22Rv1 (cell line): ENCODE results near the gene RPAIN.

Experiments used
- H3K27ac ChIP-seq: fragments of 450-650 bp; 2 replicates; pipeline ENCODE4 v1.5.1; 2017
- CTCF ChIP-seq: fragments of 450-650 bp; IDR thresholded peaks from 2 replicates; pipeline ENCODE4 v1.5.1; 2017; ENCODE audit warnings: mild to moderate bottlenecking
- ZFX ChIP-seq: fragments of 450-650 bp; IDR thresholded peaks from 2 replicates; pipeline ENCODE4 v1.6.1; 2017; ENCODE audit warnings: antibody characterized with exemption, borderline replicate concordance

The RPAIN gene

GRCh38 chr17:5419959-5420653 is at the start of gene RPAIN:
RPAIN (plus strand) TSS chr17:5420182; CDS start chr17:5420211, 29 bp downstream.
- TF ChIP-seq CTCF (no peak), ZFX (no peak)
- peak within 1 kb of the TSS; percentile 94 for H3K27ac ChIP-seq

GRCh38 chr17:5370411-5370810 is 49.6 kb upstream of the RPAIN start:
- TF ChIP-seq CTCF (no peak), ZFX (no peak)
- H3K27ac ChIP-seq = no peak overlapping the region

GRCh38 chr17:5373112-5373511 is 46.9 kb upstream of the RPAIN start:
- no peak for TF ChIP-seq ZFX
- no peak for TF ChIP-seq CTCF

GRCh38 chr17:5378566-5379207 is 41.3 kb upstream of the RPAIN start:
- TF ChIP-seq CTCF (no peak), ZFX (no peak)
- H3K27ac ChIP-seq = no peak overlapping the region

More at GRCh38 chr17:5373112-5373511, 46.9 kb upstream of the RPAIN start:
- no peak overlapping the region; the same call in 1 of the 2 replicates for H3K27ac ChIP-seq

- TF ChIP-seq ZFX (no peak), CTCF (no peak)
- peak overlapping the region; percentile 32 for H3K27ac ChIP-seq
Measured at GRCh38 chr17:5379351-5380107, 40.5 kb upstream of the RPAIN start.

GRCh38 chr17:5380491-5381135 is 39.4 kb upstream of the RPAIN start:
- H3K27ac ChIP-seq = peak overlapping the region; percentile 32

More at GRCh38 chr17:5380491-5381135, 39.4 kb upstream of the RPAIN start:
- TF ChIP-seq CTCF = no peak
- no peak for TF ChIP-seq ZFX
